ENCODE results near the gene PIEZO1.

DNA sequence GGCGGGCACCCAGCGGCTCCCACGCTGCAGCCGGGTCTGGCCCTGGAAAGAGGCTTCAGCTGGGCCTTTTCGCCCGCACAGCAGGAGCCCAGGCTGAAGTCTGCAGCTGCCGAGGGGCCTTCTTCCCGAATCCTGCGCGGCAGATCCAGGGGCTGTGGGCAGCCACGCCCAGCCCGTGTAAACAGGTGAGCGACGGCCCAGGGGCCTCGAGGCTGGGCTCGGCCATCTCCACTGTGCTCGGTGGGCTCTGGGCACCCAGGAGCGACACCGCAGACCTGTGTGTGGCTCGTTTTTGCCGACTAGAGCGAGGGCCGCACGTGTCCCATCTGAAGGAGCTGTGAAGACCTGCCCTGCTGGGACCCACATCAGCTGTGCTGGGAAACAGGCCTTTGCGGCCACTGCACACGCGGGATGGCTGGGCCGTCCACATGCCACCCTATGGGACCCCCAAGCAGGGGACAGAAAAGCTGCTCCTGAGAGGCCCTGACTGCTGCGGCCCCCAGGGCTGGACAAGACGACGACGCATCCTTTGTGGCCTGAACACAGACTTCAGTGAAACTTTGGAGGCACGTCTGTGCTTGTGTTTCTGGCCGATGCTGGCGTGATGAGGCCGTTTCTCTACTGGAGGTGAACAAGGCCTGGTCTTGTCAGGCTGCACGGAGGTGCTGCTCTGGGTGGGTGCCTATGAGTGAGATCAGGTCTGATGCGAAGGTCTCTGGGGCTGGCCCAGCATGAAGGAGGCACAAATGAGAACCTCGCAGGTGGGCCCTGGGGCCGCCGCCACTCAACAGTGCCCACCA lies 31.9 kb upstream of the PIEZO1 start:
- TF ChIP-seq CEBPB (IDR thresholded peaks at IDR 0.05): no peak
- no peak for TF ChIP-seq MAFK (IDR thresholded peaks at IDR 0.05; ENCODE audit: partially characterized antibody)
- TF ChIP-seq POLR2A (IDR thresholded peaks at IDR 0.05; ENCODE audit: low read length): no peak
- TF ChIP-seq, protein P1, sequence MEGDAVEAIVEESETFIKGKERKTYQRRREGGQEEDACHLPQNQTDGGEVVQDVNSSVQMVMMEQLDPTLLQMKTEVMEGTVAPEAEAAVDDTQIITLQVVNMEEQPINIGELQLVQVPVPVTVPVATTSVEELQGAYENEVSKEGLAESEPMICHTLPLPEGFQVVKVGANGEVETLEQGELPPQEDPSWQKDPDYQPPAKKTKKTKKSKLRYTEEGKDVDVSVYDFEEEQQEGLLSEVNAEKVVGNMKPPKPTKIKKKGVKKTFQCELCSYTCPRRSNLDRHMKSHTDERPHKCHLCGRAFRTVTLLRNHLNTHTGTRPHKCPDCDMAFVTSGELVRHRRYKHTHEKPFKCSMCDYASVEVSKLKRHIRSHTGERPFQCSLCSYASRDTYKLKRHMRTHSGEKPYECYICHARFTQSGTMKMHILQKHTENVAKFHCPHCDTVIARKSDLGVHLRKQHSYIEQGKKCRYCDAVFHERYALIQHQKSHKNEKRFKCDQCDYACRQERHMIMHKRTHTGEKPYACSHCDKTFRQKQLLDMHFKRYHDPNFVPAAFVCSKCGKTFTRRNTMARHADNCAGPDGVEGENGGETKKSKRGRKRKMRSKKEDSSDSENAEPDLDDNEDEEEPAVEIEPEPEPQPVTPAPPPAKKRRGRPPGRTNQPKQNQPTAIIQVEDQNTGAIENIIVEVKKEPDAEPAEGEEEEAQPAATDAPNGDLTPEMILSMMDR (IDR thresholded peaks at IDR 0.05): no peak
- no peak for TF ChIP-seq EP300 (IDR thresholded peaks at IDR 0.05)
- TF ChIP-seq REST (IDR thresholded peaks at IDR 0.05): no peak
- TF ChIP-seq, protein P2, sequence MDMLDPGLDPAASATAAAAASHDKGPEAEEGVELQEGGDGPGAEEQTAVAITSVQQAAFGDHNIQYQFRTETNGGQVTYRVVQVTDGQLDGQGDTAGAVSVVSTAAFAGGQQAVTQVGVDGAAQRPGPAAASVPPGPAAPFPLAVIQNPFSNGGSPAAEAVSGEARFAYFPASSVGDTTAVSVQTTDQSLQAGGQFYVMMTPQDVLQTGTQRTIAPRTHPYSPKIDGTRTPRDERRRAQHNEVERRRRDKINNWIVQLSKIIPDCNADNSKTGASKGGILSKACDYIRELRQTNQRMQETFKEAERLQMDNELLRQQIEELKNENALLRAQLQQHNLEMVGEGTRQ (IDR thresholded peaks at IDR 0.05): no peak
- no peak for TF ChIP-seq CHD4 (IDR thresholded peaks at IDR 0.05; ENCODE audit: borderline replicate concordance)
- TF ChIP-seq, protein P3, sequence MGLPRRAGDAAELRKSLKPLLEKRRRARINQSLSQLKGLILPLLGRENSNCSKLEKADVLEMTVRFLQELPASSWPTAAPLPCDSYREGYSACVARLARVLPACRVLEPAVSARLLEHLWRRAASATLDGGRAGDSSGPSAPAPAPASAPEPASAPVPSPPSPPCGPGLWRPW (IDR thresholded peaks at IDR 0.05): no peak
- no peak for TF ChIP-seq NR3C1 (IDR thresholded peaks at IDR 0.05)
- TF ChIP-seq, protein P4, sequence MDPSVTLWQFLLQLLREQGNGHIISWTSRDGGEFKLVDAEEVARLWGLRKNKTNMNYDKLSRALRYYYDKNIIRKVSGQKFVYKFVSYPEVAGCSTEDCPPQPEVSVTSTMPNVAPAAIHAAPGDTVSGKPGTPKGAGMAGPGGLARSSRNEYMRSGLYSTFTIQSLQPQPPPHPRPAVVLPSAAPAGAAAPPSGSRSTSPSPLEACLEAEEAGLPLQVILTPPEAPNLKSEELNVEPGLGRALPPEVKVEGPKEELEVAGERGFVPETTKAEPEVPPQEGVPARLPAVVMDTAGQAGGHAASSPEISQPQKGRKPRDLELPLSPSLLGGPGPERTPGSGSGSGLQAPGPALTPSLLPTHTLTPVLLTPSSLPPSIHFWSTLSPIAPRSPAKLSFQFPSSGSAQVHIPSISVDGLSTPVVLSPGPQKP (IDR thresholded peaks at IDR 0.05; ENCODE audit: low read depth, low read length): no peak
- no peak for TF ChIP-seq POLR2AphosphoS2 (conservative IDR thresholded peaks at IDR 0.05; ENCODE audit: low read length)
